Common myeloid progenitor, CD34-positive (primary cell): Measurements from ENCODE around the gene ZNF532.

ENCODE experiments used
- CTCF ChIA-PET: fragments of 350-600 bp; sonication (Branson Sonifier 250); formaldehyde crosslinking; loops from one replicate; lab custom pipeline; 2021; ENCODE audit warnings: antibody characterized with exemption; lab: Charles Lee
- POLR2A ChIA-PET: fragments of 350-600 bp; sonication (Branson Sonifier 250); formaldehyde crosslinking; loops from one replicate; lab custom pipeline; 2021; ENCODE audit warnings: antibody characterized with exemption; lab: Charles Lee
- DNase-seq, 3 donors: peaks; one replicate each; pipeline versions ENCODE4 v3.0.0 to v3.0.0-alpha.2; 2013
- H3K27ac ChIP-seq, 2 experiments: 1 replicate in 1 of 2; 2 replicates in 1 of 2; pipeline ENCODE4 v1.7.0; 2013; ENCODE audit warnings: inconsistent platforms in 2 of 2, low read length in 2 of 2, mild to moderate bottlenecking in 2 of 2, low read depth in 1 of 2, moderate library complexity in 1 of 2; ENCODE audit not compliant: severe bottlenecking in 2 of 2, insufficient read depth in 1 of 2, poor library complexity in 1 of 2
- H3K27me3 ChIP-seq, 5 experiments: replicated peaks in 2 of 5; 1 replicate in 3 of 5; 2 replicates in 2 of 5; pipeline versions ENCODE4 v1.6.1 to v1.7.0; 2013; ENCODE audit warnings: low read length in 4 of 5, mild to moderate bottlenecking in 2 of 5, moderate library complexity in 2 of 5, inconsistent platforms in 1 of 5; ENCODE audit not compliant: insufficient read depth in 5 of 5, control insufficient read depth in 4 of 5
- H3K36me3 ChIP-seq, 4 experiments: 1 replicate in 2 of 4; 2 replicates in 2 of 4; pipeline versions ENCODE4 v1.6.1 to v1.7.0; 2013; ENCODE audit warnings: low read length in 3 of 4, control low read depth in 1 of 4, mild to moderate bottlenecking in 1 of 4; ENCODE audit not compliant: control insufficient read depth in 4 of 4, insufficient read depth in 4 of 4
- H3K4me1 ChIP-seq, 4 experiments: 1 replicate in 3 of 4; 2 replicates in 1 of 4; pipeline versions ENCODE4 v1.6.1 to v1.7.1; 2013; ENCODE audit warnings: low read length in 3 of 4, mild to moderate bottlenecking in 3 of 4, control low read depth in 1 of 4, inconsistent platforms in 1 of 4, moderate library complexity in 1 of 4; ENCODE audit not compliant: control insufficient read depth in 4 of 4, insufficient read depth in 4 of 4; ENCODE audit errors: control extremely low read depth in 1 of 4
- H3K4me3 ChIP-seq, 7 experiments: 1 replicate in 4 of 7; 2 replicates in 3 of 7; pipeline versions ENCODE4 v1.5.1 to v1.7.0; 2013; ENCODE audit warnings: mild to moderate bottlenecking in 7 of 7, low read length in 6 of 7, moderate library complexity in 6 of 7, inconsistent platforms in 2 of 7, low read depth in 2 of 7, control low read depth in 1 of 7; ENCODE audit not compliant: insufficient read depth in 4 of 7, control insufficient read depth in 1 of 7; ENCODE audit errors: extremely low read depth in 1 of 7
- H3K9me3 ChIP-seq, 5 experiments: 1 replicate in 4 of 5; 2 replicates in 1 of 5; pipeline versions ENCODE4 v1.6.1 to v1.7.1; 2013; ENCODE audit warnings: low read length in 4 of 5, mild to moderate bottlenecking in 2 of 5, inconsistent platforms in 1 of 5, low read depth in 1 of 5, moderate library complexity in 1 of 5; ENCODE audit not compliant: control insufficient read depth in 4 of 5, insufficient read depth in 2 of 5; ENCODE audit errors: control extremely low read depth in 1 of 5
- WGBS: methylation state at CpG from one replicate; pipeline ENCODE4 v1.1.5; 2013; ENCODE audit not compliant: insufficient coverage; 5-methylcytosine and 5-hydroxymethylcytosine counted together

ZNF532 gene

GRCh38 chr18:58898010-58898799 is 33.5 kb downstream of the ZNF532 start:
- WGBS, result 96% methylated on average over 7 of the region's 9 CpGs
- ChIA-PET POLR2A (no interaction called here), CTCF (no interaction called here)
- Histone ChIP-seq H3K4me1 (peaks cover 0 to 11% (median 3%) of the 10 kb centered on the region in 4 experiments), H3K36me3 (no peaks in the 10 kb centered on the region), H3K27me3 (no peaks in the 10 kb centered on the region), H3K4me3 (no peak overlapping the region), H3K27ac (no peak overlapping the region), H3K9me3 (no peaks in the 10 kb centered on the region)
- DNase-seq, result no peak

DNA sequence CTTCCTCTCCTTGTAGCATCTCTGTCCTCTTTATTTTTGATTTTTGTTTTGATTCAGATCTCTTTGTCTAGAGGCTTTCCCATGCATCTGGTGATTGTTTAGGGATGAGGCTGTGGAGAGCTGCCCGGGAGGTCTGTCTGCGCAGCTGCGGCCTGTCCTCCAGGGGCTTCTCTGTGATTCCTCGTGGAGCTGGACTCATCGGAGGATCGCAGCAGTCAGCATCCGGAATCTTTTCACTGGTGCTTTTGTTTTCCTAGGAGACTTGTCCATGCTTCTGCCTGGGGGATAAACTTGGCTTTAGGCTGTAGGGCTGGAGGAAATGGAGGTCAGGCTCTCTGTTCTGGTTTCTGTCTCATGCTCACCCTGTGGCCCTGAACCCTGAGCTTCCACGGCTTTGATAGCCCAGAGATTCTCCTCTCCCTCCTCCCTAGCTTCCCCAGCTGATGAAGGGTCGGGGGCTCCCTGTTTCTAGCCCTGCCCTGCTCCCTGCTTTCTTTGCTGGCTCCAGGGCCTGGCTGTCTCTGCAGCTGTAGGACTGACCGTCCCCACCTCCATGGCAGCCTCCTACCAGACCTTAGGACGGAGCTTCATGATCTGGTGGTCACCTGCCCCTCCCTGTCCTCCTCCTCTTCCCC is 35.5 kb downstream of the ZNF532 start:
- no peaks in the 10 kb centered on the region for H3K27me3 ChIP-seq
- no peak overlapping the region for H3K27ac ChIP-seq
- no peaks in the 10 kb centered on the region for H3K9me3 ChIP-seq
- CTCF ChIA-PET, result interaction anchor here (1.4 to 1.6 kb wide), 2 partner anchors 9 to 12 kb away, joined by 3 to 5 read pairs; no protein-coding TSS in a partner anchor
- POLR2A ChIA-PET, result no interaction called here
- peaks cover 0 to 11% (median 3%) of the 10 kb centered on the region in 4 experiments for H3K4me1 ChIP-seq
- no peak for DNase-seq
- H3K36me3 ChIP-seq, result no peaks in the 10 kb centered on the region
- 97% methylated on average over 11 of the region's 11 CpGs for WGBS
- no peak overlapping the region for H3K4me3 ChIP-seq

- 95% methylated on average over 8 of the region's 11 CpGs for WGBS
- H3K27me3 ChIP-seq, result no peaks in the 10 kb centered on the region
- H3K27ac ChIP-seq, result no peak overlapping the region
- no peak for DNase-seq
- ChIA-PET POLR2A (no interaction called here), CTCF (interaction anchor here (1.4 kb wide), 1 partner anchor 11 kb away, joined by 5 read pairs; no protein-coding TSS in a partner anchor)
- H3K4me1 ChIP-seq, result peaks cover 0 to 10% (median 2%) of the 10 kb centered on the region in 4 experiments
- no peaks in the 10 kb centered on the region for H3K36me3 ChIP-seq
- no peaks in the 10 kb centered on the region for H3K9me3 ChIP-seq
- no peak overlapping the region for H3K4me3 ChIP-seq
Measured at GRCh38 chr18:58901143-58901542, 36.5 kb downstream of the ZNF532 start.

DNA sequence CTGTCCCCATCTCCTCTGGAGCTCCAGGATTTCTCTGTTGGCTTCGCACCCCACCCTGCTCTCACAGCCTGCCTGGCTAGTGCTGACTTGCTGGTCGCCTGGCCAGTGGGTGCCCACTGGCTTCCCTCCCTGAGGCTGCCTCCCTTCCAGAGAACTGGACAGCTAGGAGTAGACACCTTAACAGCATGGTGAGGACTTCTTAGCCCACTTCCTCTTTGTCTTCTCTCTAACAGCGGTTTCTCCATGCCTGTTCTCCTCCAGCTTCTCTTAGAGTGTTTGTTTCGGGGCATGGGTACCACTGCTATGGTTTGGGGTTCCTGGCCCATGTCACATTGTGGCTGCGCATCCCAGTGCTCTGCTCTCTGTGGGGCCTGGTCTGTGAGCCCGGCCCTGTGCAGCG is 37.1 kb downstream of the ZNF532 start:
- WGBS, result 92% methylated on average over 5 of the region's 7 CpGs
- ChIA-PET POLR2A (no interaction called here), CTCF (interaction anchor here (1.4 kb wide), 1 partner anchor 11 kb away, joined by 5 read pairs; no protein-coding TSS in a partner anchor)
- Histone ChIP-seq H3K4me1 (peaks cover 0 to 6% (median under 1%) of the 10 kb centered on the region in 4 experiments), H3K27me3 (no peaks in the 10 kb centered on the region), H3K4me3 (no peak overlapping the region), H3K36me3 (no peaks in the 10 kb centered on the region), H3K9me3 (no peaks in the 10 kb centered on the region), H3K27ac (no peak overlapping the region)
- DNase-seq, result no peak

DNA sequence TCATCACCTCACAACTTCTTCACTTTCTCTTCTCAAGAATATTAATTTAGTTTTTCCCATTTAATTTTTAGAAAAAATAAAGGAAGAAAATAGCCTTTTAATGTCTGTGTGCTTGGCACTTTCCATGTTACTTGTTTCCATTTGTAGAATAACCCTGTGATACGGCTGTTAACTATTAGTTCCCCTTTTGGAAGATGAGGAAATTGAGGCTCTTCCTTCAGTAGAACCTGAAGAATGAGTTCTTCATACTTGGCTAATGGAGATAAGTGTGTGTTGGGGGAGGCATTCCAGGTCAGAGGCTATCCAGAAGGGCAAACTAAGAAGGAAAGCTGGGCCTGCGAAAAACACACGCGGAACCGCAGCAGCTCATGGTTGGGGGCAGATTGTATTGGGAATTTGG is 38.3 kb downstream of the ZNF532 start:
- POLR2A ChIA-PET, result no interaction called here
- Histone ChIP-seq H3K36me3 (no peaks in the 10 kb centered on the region), H3K4me1 (peaks cover 0 to 6% (median under 1%) of the 10 kb centered on the region in 4 experiments), H3K9me3 (no peaks in the 10 kb centered on the region), H3K27ac (no peak overlapping the region), H3K27me3 (no peaks in the 10 kb centered on the region), H3K4me3 (no peak overlapping the region)
- 80% methylated on average over 5 of the region's 5 CpGs for WGBS
- DNase-seq, result peak in 2 of 3 donors; percentile 27 to 42
- CTCF ChIA-PET, result no interaction called here

GRCh38 chr18:58903533-58903932 is 38.9 kb downstream of the ZNF532 start:
- CTCF ChIA-PET, result no interaction called here
- 98% methylated on average over 5 of the region's 7 CpGs for WGBS
- POLR2A ChIA-PET, result no interaction called here

More at GRCh38 chr18:58903533-58903932, 38.9 kb downstream of the ZNF532 start:
- H3K4me3 ChIP-seq, result no peak overlapping the region
- no peaks in the 10 kb centered on the region for H3K9me3 ChIP-seq
- H3K27ac ChIP-seq, result no peak overlapping the region
- no peak for DNase-seq
- no peaks in the 10 kb centered on the region for H3K36me3 ChIP-seq
- peaks cover 0 to 6% (median under 1%) of the 10 kb centered on the region in 4 experiments for H3K4me1 ChIP-seq
- H3K27me3 ChIP-seq, result no peaks in the 10 kb centered on the region
